GM18505 (cell line): ENCODE data around the gene RPSA.

Source experiments
- ATAC-seq: cut with Tn5 transposase; IDR thresholded peaks from one replicate; pipeline ENCODE4 v1.9.1; 2021; ENCODE audit not compliant: unreplicated experiment
- POLR2A ChIP-seq: IDR thresholded peaks from 4 replicates; pipeline ENCODE4 v1.6.1; 2011; ENCODE audit warnings: borderline replicate concordance; ENCODE audit not compliant: insufficient read depth, insufficient read length; ENCODE audit errors: extremely low read depth

RPSA gene

GRCh38 chr3:39419742-39420315, 13.3 kb downstream of the RPSA start:
- no peak for TF ChIP-seq POLR2A
- no peak for ATAC-seq

- no peak for TF ChIP-seq POLR2A
- ATAC-seq, result no peak
Measured at GRCh38 chr3:39420543-39420942, 14.0 kb downstream of the RPSA start.

GRCh38 chr3:39423436-39423970, 17.0 kb downstream of the RPSA start:
- TF ChIP-seq POLR2A, result no peak
- no peak for ATAC-seq

GRCh38 chr3:39426312-39426711, 19.8 kb downstream of the RPSA start:
- no peak for ATAC-seq
- no peak for TF ChIP-seq POLR2A

- TF ChIP-seq POLR2A, result no peak
- no peak for ATAC-seq
Measured at GRCh38 chr3:39427506-39427905, 21.0 kb downstream of the RPSA start.

GRCh38 chr3:39428745-39429201, 22.3 kb downstream of the RPSA start:
- no peak for ATAC-seq
- no peak for TF ChIP-seq POLR2A

GRCh38 chr3:39429466-39429865, 22.9 kb downstream of the RPSA start:
- ATAC-seq, result no peak
- TF ChIP-seq POLR2A, result no peak

- ATAC-seq, result no peak
- TF ChIP-seq POLR2A, result no peak
Measured at GRCh38 chr3:39432342-39432741, 25.8 kb downstream of the RPSA start.

GRCh38 chr3:39433642-39434041, 27.1 kb downstream of the RPSA start:
- TF ChIP-seq POLR2A, result no peak
- no peak for ATAC-seq

- no peak for ATAC-seq
Measured at GRCh38 chr3:39434574-39434973, 28.1 kb downstream of the RPSA start.

GRCh38 chr3:39435006-39435748, 28.7 kb downstream of the RPSA start:
- no peak for TF ChIP-seq POLR2A
- no peak for ATAC-seq

More at GRCh38 chr3:39434574-39434973, 28.1 kb downstream of the RPSA start:
- TF ChIP-seq POLR2A, result no peak

GRCh38 chr3:39438880-39439279, 32.4 kb downstream of the RPSA start:
- no peak for ATAC-seq
- no peak for TF ChIP-seq POLR2A

- ATAC-seq, result no peak
- no peak for TF ChIP-seq POLR2A
Measured at GRCh38 chr3:39440316-39440715, 33.8 kb downstream of the RPSA start.

- no peak for TF ChIP-seq POLR2A
Measured at GRCh38 chr3:39443530-39443929, 37.0 kb downstream of the RPSA start.

More at GRCh38 chr3:39443530-39443929, 37.0 kb downstream of the RPSA start:
- ATAC-seq, result no peak
